ENCODE results near the gene STEAP4. TPM values are rescaled to one million over a fixed set of nuclear protein-coding genes. Genes with fewer than 3 reads are reported as not detected.
A peak's percentile ranks its signal among the peaks of the same experiment; 100 is the strongest.

Gene STEAP4
- total RNA-seq, 1 donor, result 5.4 TPM

DNA sequence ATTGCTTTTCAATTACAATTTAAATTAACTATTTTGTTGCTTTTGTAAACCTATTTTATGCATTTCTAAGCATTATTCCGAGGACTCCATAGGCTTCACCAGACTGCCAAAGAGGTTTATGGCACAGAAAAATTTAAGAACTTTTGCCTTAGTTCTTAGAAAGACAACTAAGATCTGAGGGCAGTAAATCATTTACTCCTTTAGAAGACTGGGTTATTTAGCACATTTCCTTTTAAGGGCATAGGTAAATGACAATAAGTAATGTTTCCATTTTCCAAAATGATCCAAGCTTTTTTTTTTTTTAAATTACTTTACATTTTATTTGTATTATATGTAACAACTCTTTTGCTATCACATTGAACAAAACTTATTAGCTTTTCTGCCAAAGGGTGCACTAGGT lies 15.0 kb upstream of the STEAP4 start:
- Histone ChIP-seq H2AFZ (ENCODE audit: low read length) (no peak overlapping the region), H3K36me3 (ENCODE audit: insufficient read depth, low read length) (no peaks in the 10 kb centered on the region), H3K4me1 (ENCODE audit: insufficient read depth, low read length) (no peaks in the 10 kb centered on the region), H3K79me2 (ENCODE audit: insufficient read depth, low read length) (no peaks in the 10 kb centered on the region), H3K4me3 (ENCODE audit: insufficient read depth, low read length) (no peak overlapping the region), H3K9me3 (ENCODE audit: low read depth, low read length) (no peaks in the 10 kb centered on the region), H3K4me2 (ENCODE audit: insufficient read depth, low read length) (no peak overlapping the region), H3K27ac (ENCODE audit: low read depth, low read length) (no peak overlapping the region), H4K20me1 (ENCODE audit: insufficient read depth, low read length) (no peaks in the 10 kb centered on the region), H3K27me3 (ENCODE audit: insufficient read depth, low read length) (no peaks in the 10 kb centered on the region)
- DNase-seq (ENCODE audit: insufficient read length, low spot score, missing footprints), result no peak
- TF ChIP-seq CTCF (IDR thresholded peaks at IDR 0.05; ENCODE audit: extremely low read depth, low read depth, low read length), result no peak

DNA sequence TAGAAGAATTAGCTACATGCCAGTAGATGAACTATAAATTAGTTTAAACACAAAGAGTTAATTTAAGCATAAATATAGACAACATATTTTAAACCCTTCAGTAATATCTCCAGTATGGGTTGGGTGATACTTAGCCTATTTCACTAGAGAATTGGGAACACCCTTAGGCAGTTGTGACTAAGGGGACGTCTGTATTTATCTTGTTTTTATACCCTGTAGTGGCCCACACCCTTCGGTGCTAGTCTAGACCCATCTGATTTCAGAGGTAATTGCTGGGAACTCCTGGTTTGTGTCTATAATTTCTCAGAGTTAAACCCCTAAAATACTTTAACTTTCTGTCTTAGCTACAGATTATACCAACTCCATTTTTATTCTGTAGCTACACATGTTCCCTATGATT lies 11.5 kb upstream of the STEAP4 start:
- no peaks in the 10 kb centered on the region for H3K27me3 ChIP-seq (ENCODE audit: insufficient read depth, low read length)
- no peak overlapping the region for H3K4me2 ChIP-seq (ENCODE audit: insufficient read depth, low read length)
- DNase-seq (ENCODE audit: insufficient read length, low spot score, missing footprints), result no peak
- H3K79me2 ChIP-seq (ENCODE audit: insufficient read depth, low read length), result no peaks in the 10 kb centered on the region
- H2AFZ ChIP-seq (ENCODE audit: low read length), result no peak overlapping the region
- no peak overlapping the region for H3K27ac ChIP-seq (ENCODE audit: low read depth, low read length)
- no peak for TF ChIP-seq CTCF (IDR thresholded peaks at IDR 0.05; ENCODE audit: extremely low read depth, low read depth, low read length)
- H4K20me1 ChIP-seq (ENCODE audit: insufficient read depth, low read length), result no peaks in the 10 kb centered on the region
- H3K4me1 ChIP-seq (ENCODE audit: insufficient read depth, low read length), result no peaks in the 10 kb centered on the region
- H3K36me3 ChIP-seq (ENCODE audit: insufficient read depth, low read length), result no peaks in the 10 kb centered on the region
- H3K4me3 ChIP-seq (ENCODE audit: insufficient read depth, low read length), result no peak overlapping the region
- no peaks in the 10 kb centered on the region for H3K9me3 ChIP-seq (ENCODE audit: low read depth, low read length)

DNA sequence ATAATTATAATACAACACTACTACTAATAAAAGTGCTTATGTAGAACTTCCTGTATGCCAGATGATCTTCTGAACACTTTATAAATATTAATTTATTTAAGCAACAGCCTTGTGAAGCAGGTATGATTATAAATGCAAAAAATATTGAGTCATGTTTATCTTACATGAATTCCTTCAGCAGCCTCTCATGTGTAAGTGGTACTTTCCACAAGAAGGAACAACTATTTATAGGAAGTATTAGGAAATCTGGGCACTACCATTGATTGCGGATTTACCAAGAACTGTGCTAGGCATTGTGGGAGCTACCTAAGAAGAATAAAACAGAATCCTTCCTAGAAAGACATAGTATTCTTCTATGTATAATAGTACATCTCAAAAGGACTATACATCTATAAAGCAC lies 10.7 kb upstream of the STEAP4 start:
- Histone ChIP-seq H3K36me3 (ENCODE audit: insufficient read depth, low read length) (no peaks in the 10 kb centered on the region), H3K27me3 (ENCODE audit: insufficient read depth, low read length) (no peaks in the 10 kb centered on the region), H4K20me1 (ENCODE audit: insufficient read depth, low read length) (no peaks in the 10 kb centered on the region), H3K9me3 (ENCODE audit: low read depth, low read length) (no peaks in the 10 kb centered on the region), H3K4me3 (ENCODE audit: insufficient read depth, low read length) (no peak overlapping the region), H2AFZ (ENCODE audit: low read length) (no peak overlapping the region), H3K4me1 (ENCODE audit: insufficient read depth, low read length) (peaks cover under 1% of the 10 kb centered on the region), H3K27ac (ENCODE audit: low read depth, low read length) (no peak overlapping the region), H3K4me2 (ENCODE audit: insufficient read depth, low read length) (no peak overlapping the region), H3K79me2 (ENCODE audit: insufficient read depth, low read length) (no peaks in the 10 kb centered on the region)
- no peak for TF ChIP-seq CTCF (IDR thresholded peaks at IDR 0.05; ENCODE audit: extremely low read depth, low read depth, low read length)
- no peak for DNase-seq (ENCODE audit: insufficient read length, low spot score, missing footprints)

GRCh38 chr7:88316456-88316855 lies 9.8 kb upstream of the STEAP4 start:
- no peak overlapping the region for H2AFZ ChIP-seq (ENCODE audit: low read length)
- H4K20me1 ChIP-seq (ENCODE audit: insufficient read depth, low read length), result no peaks in the 10 kb centered on the region
- peaks cover 5% of the 10 kb centered on the region for H3K4me1 ChIP-seq (ENCODE audit: insufficient read depth, low read length)
- H3K9me3 ChIP-seq (ENCODE audit: low read depth, low read length), result no peaks in the 10 kb centered on the region
- H3K36me3 ChIP-seq (ENCODE audit: insufficient read depth, low read length), result no peaks in the 10 kb centered on the region
- no peak overlapping the region for H3K4me3 ChIP-seq (ENCODE audit: insufficient read depth, low read length)
- TF ChIP-seq CTCF (IDR thresholded peaks at IDR 0.05; ENCODE audit: extremely low read depth, low read depth, low read length), result no peak
- H3K27ac ChIP-seq (ENCODE audit: low read depth, low read length), result no peak overlapping the region
- H3K79me2 ChIP-seq (ENCODE audit: insufficient read depth, low read length), result no peaks in the 10 kb centered on the region
- H3K4me2 ChIP-seq (ENCODE audit: insufficient read depth, low read length), result no peak overlapping the region
- H3K27me3 ChIP-seq (ENCODE audit: insufficient read depth, low read length), result no peaks in the 10 kb centered on the region
- DNase-seq (ENCODE audit: insufficient read length, low spot score, missing footprints), result peak; percentile 18
